ENCODE measurements around the gene CNTRL.
"Not testable (repeated sequence)": the region's sequence is repeated elsewhere in the genome, so short reads cannot be mapped to it uniquely, and the experiment has no call there.

The CNTRL gene

DNA sequence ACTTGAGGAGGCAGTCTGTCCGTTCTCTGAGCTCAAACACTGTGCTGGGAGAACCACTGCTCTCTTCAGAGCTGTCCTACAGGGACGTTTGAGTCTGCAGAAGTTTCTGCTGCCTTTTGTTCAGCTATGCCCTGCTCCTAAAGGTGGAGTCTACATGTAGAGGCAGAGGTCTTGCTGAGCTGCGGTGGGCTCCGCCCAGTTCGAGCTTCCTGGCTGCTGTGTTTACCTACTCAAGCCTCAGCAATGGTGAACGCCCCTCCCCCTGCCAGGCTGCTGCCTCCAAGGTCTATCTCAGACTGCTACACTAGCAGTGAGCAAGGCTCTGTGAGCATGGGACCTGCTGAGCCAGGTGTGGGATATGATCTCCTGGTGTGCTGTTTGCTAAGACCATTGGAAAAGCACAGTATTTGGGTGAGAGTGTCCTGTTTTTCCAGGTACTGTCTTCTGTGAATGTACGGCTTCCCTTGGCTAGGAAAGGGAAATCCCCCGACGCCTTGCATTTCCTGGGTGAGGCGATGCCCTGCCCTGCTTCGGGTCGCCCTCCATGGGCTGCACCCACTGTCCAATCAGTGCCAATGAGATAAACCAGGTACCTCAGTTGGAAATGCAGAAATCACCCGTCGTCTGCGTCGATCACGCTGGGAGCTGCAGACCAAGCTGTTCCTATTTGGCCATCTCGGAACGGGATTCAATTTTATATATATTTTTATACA, 58.5 kb downstream of the CNTRL start:
- DNase-seq, result no peak

GRCh38 chr9:121135642-121136041, 60.9 kb downstream of the CNTRL start:
- no peak for DNase-seq

DNA sequence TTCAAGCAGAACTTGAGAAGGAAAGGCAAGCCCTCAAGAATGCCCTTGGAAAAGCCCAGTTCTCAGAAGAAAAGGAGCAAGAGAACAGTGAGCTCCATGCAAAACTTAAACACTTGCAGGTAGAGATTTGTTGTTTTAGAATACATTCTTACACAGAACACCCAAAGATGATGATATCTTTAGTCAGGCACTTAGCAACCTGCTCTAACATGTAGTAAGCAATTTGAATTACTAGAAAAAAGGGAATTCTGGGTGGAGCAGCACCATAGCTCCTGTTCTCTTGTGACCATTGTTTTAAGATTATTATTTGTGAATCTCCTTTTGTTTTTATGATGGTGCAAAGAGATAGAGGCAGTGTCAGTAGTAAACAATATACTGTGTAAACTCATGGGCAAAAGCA, 63.8 kb downstream of the CNTRL start:
- no peak for DNase-seq

DNA sequence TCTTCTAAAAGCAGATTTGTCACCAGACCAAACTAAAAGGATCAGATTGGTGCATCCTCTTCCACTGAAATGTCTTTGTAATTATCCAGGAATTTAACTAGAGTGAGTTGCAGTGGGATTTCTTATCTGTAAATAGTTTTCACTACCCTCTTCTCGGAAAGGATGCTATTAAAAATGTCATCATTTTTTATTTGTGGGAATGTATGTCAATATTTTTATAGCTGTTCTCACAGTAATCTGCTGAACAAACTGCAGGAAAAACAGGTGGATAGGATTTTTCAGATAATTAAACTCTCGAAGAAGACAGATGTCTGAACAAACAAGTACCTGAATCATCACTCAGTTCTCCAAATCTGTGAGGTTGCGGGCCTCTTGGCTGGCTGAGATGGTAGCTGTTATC, 64.2 kb downstream of the CNTRL start:
- DNase-seq, result no peak

- DNase-seq, result no peak
Measured at GRCh38 chr9:121140162-121140561, 65.4 kb downstream of the CNTRL start.

DNA sequence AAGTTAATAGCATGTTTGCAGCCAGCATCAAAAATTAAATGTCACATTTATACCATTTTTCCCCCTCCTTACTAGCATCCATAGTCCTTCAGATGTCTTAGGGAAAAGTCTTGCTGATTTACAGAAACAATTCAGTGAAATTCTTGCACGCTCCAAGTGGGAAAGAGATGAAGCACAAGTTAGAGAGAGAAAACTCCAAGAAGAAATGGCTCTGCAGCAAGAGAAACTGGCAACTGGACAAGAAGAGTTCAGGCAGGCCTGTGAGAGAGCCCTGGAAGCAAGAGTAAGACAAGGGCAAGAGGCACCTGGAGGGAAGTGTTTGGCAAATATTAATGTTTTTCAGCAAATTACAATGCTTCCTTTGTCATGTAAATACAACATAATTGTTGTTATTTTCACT, 66.6 kb downstream of the CNTRL start:
- DNase-seq, result no peak

GRCh38 chr9:121141706-121142105, 67.0 kb downstream of the CNTRL start:
- DNase-seq, result no peak

DNA sequence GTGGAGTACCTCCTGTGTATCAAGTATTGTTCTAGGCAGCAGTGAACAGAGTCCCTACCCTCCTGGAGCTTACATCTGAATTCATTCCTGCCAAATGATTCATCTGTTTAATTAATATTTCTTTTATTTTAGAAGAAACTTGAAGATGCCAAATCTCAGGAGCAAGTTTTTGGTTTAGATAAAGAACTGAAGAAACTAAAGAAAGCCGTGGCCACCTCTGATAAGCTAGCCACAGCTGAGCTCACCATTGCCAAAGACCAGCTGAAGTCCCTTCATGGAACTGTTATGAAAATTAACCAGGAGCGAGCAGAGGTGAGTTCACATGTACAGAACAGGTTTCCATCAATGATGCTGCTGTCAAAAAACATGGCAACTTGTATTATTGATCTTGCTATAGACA, 69.0 kb downstream of the CNTRL start:
- DNase-seq, result no peak

DNA sequence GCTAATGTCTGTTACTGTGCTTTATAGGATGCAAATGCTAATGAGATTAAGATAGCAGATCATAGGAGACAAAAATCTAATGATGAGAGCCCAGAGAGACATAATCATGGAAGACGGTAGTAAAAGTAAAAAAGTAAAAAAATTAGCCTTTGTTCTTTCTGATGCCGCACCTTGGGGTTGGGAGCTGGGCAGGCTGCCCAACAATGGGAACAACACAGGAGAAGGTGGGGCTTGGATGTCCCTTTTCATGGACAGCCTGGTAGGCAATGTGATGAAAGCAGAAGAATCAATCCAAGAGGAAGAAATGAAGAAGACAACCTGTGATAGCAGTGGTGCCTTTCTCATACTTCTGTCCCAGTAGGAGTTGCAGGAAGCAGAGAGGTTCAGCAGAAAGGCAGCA, 69.7 kb downstream of the CNTRL start:
- no peak for DNase-seq

- no peak for DNase-seq
Measured at GRCh38 chr9:121150188-121150587, 75.4 kb downstream of the CNTRL start.

GRCh38 chr9:121153642-121154041, 78.9 kb downstream of the CNTRL start:
- DNase-seq, result peak; percentile 7

- DNase-seq, result no peak
Measured at GRCh38 chr9:121154782-121155181, 80.0 kb downstream of the CNTRL start.

GRCh38 chr9:121156263-121156731, 81.5 kb downstream of the CNTRL start:
- peak; percentile 76 for DNase-seq

- DNase-seq, result no peak
Measured at GRCh38 chr9:121157939-121158338, 83.2 kb downstream of the CNTRL start.

DNA sequence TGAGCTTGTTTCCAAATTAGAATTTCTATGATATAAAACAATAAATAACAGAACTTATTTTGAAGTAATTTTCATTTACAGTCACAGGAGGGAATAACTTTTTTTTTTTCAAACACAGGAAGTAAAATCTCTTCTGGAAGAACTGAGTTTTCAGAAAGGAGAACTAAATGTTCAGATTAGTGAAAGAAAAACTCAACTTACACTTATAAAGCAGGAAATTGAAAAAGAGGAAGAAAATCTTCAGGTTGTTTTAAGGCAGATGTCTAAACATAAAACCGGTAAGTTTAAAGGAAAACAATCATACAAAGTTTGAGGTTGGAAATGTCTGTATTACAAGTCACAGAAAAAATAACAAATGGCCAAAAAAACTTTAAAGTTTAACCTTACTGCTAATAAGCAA, 85.3 kb downstream of the CNTRL start:
- DNase-seq, result no peak

DNA sequence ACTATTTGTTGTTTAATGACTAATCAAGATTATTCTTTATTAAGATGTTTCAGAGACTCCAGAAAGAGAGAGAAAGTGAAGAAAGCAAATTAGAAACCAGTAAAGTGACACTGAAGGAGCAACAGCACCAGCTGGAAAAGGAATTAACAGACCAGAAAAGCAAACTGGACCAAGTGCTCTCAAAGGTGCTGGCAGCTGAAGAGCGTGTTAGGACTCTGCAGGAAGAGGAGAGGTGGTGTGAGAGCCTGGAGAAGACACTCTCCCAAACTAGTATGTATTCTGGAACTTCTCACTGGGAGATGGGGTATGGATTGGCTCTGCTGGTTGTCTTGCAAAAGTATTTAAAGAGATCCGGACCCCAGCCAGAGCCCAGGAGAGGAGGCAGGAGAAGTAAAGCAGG, 93.3 kb downstream of the CNTRL start:
- DNase-seq, result no peak

GRCh38 chr9:121169094-121169601, 94.4 kb downstream of the CNTRL start:
- peak; percentile 14 for DNase-seq

DNA sequence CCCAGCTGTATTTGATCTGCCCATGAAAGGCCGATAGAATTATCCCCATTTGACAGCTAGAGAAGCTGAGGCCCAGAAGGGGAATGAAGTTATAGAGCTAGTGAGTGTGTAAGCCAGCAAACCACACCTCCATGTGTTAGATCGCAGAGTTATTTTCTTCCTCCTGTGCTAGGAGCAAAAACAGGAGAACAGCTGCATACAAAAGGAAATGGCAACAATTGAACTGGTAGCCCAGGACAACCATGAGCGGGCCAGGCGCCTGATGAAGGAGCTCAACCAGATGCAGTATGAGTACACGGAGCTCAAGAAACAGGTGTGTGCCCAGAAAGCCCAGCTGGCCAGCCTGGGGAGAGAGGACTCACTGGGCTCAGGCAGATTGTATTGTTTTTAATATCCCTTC, 96.5 kb downstream of the CNTRL start:
- DNase-seq, result no peak

DNA sequence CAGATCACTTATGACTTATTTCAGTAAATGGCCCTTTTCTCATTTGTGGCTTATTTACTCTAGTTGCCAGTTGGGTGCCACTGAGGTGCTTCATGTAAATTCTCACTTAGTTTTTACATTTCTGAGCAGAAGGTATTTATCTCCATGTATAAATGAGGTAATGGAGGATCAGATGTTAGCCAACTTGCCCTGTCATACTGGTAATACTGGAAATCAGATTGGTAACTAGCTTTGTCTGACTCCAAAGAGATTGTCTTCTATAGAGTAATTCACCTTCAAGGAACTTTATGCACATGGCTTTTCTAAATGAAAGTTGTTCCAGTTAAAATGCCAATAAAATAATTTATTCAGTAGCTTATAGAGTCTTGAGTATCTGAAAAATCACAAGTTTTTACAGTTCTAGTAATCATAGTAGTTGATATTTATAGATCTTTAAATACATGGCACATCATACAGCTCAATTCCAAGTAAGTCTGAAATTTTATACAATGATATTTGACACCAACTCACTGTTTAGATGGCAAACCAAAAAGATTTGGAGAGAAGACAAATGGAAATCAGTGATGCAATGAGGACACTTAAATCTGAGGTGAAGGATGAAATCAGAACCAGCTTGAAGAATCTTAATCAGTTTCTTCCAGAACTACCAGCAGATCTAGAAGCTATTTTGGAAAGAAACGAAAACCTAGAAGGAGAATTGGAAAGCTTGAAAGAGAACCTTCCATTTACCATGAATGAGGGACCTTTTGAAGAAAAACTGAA, 98.2 kb downstream of the CNTRL start:
- no peak for DNase-seq

DNA sequence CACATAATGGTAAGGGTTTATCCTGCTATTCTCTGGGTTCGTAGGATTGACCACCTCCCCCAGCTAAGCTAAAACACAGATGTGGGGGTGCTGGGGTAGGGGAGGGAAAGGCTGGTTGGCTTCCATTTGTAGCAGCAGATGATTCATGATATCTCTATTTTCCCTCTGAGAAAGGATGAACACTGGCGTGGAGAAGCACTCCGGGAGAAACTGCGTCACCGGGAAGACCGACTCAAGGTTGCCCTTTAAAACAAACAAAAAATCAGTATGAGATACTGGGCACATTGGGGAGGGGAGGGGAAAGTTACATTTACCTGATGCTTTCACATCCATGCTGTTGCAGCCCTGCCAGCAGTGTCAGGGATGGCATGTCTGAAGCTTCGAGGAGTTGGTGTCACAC, 98.7 kb downstream of the CNTRL start:
- no peak for DNase-seq

GRCh38 chr9:121178676-121179372, 104.1 kb downstream of the CNTRL start:
- DNase-seq, result no peak

GRCh38 chr9:121179373-121179721, 104.6 kb downstream of the CNTRL start:
- not testable (repeated sequence) for DNase-seq

GRCh38 chr9:121179930-121180681, 105.4 kb downstream of the CNTRL start:
- DNase-seq, result no peak

Data from fibroblast of skin of back (primary cell).